Cardiac fibroblast (primary cell): Measurements from ENCODE around the gene RBM39.
"Not testable (repeated sequence)": the region's sequence is repeated elsewhere in the genome, so short reads cannot be mapped to it uniquely, and the experiment has no call there.

ENCODE experiments used
- DNase-seq, 2 donors: peaks; one replicate each; pipeline versions ENCODE4 v3.0.0 to v3.0.0-alpha.2; 2010; ENCODE audit warnings: low read depth in 2 of 2
- H3K4me3 ChIP-seq, 2 donors: replicated peaks in 1 of 2; 1 replicate in 1 of 2; 2 replicates in 1 of 2; pipeline ENCODE4 v1.5.1; 2011; ENCODE audit warnings: low read depth in 2 of 2, low read length in 2 of 2, mild to moderate bottlenecking in 2 of 2, moderate library complexity in 1 of 2
- TF ChIP-seq, protein P1 (sequence below): IDR thresholded peaks from one replicate; pipeline ENCODE4 v1.5.1; 2011; ENCODE audit warnings: low read depth, mild to moderate bottlenecking, low read length, inconsistent platforms

RBM39 gene

DNA sequence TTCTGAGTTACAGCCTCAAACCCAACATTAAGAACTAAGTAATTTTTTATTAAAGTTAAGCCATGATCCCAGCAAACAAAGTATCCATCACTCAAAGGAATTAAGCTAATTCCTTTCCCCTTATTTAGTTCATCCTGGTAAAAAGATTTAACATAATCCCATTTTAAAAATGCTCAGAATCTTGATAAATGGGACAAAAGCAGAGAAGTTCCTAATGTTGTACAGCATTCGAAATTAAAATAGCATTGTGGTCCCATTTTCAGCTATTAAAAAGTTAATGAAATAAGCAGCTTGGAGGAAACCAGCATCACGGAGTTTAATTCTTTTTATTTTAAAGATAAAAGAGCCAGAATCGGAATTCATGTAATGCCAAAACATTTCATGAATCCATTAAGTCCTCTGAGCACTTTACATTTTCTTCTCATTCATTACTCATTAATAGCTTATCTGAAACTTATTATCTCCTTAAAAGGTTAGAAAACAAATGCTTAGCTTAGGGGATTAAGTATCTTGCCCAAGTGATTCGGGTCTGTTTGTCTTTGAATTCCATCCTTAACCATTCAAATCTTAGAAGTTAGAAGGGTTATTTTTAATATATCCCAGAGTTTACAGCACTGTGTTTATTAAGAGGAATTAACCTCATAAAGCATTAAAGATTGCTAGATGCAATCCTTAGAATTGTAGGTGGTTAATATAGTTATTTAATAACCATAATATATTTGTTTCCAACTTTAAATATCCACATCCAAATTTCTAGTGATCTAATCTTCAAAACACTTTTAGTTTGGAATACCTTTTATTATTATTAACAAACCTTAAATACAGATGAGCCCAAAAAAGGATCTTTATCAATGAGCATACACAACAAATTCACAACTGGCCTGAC, 11.2 kb downstream of the RBM39 start:
- no peak for DNase-seq
- H3K4me3 ChIP-seq, result no peak overlapping the region
- TF ChIP-seq, protein P1, sequence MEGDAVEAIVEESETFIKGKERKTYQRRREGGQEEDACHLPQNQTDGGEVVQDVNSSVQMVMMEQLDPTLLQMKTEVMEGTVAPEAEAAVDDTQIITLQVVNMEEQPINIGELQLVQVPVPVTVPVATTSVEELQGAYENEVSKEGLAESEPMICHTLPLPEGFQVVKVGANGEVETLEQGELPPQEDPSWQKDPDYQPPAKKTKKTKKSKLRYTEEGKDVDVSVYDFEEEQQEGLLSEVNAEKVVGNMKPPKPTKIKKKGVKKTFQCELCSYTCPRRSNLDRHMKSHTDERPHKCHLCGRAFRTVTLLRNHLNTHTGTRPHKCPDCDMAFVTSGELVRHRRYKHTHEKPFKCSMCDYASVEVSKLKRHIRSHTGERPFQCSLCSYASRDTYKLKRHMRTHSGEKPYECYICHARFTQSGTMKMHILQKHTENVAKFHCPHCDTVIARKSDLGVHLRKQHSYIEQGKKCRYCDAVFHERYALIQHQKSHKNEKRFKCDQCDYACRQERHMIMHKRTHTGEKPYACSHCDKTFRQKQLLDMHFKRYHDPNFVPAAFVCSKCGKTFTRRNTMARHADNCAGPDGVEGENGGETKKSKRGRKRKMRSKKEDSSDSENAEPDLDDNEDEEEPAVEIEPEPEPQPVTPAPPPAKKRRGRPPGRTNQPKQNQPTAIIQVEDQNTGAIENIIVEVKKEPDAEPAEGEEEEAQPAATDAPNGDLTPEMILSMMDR, result no peak

DNA sequence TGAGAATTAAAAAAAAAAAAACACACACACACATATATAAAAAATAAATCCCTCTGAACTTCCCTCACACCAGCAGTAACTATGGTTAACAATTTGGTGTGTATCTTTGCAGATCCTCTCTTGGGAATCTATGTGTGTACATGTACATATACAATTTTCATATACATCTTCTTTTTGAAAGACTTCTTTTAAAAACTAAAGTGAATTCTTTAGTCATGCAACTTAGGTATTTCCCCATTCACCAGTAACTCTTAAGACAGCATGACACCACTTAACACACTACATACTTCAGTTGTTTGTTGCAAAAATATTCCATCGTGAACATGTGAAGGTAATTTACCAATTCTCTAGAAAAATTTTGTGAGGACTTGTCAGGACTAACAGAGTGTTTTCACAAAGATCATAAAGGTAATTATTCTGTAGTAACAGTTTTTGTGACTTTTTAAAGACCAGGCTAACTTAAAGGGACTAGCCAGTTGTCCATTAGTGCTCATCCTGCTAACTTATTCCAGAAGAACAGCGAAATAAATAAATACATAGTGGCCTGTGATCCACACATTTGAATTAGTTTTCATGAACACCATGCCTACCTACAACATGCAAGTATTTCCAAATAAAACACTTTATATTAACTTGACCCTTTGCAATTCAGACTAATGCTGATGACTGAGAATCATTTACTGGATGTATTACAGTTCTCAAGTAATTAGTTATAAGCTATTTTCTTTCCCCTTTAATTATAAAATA, 12.1 kb downstream of the RBM39 start:
- no peak overlapping the region for H3K4me3 ChIP-seq
- TF ChIP-seq, protein P1, result no peak

DNA sequence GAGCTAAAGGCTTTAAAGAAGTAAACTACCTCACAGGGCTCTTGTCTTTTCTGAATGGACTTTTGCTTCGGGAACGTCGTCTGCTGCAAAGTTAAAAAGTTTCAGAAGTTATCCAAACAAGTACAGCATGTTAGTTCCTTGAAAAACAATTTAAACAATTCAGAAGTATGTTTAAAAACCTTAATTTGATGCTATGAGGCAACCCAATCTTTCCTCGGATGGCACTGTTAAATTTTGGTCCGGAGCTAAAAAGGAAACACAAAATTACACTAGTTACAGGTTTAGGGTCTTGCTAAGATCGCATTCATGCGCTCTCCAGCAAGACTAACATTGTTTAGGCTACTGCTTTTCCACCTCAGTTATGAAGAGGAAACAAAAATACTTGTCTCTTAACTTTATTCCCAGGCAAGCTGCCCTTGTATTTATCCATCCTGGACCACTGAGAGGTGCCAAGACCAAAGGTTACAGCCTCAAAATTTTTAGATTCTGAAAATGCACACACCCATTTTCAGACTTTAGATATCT, 12.7 kb downstream of the RBM39 start:
- H3K4me3 ChIP-seq, result no peak overlapping the region
- no peak for DNase-seq
- TF ChIP-seq, protein P1, result no peak

More for the DNA sequence above, 12.1 kb downstream of the RBM39 start:
- no peak for DNase-seq

DNA sequence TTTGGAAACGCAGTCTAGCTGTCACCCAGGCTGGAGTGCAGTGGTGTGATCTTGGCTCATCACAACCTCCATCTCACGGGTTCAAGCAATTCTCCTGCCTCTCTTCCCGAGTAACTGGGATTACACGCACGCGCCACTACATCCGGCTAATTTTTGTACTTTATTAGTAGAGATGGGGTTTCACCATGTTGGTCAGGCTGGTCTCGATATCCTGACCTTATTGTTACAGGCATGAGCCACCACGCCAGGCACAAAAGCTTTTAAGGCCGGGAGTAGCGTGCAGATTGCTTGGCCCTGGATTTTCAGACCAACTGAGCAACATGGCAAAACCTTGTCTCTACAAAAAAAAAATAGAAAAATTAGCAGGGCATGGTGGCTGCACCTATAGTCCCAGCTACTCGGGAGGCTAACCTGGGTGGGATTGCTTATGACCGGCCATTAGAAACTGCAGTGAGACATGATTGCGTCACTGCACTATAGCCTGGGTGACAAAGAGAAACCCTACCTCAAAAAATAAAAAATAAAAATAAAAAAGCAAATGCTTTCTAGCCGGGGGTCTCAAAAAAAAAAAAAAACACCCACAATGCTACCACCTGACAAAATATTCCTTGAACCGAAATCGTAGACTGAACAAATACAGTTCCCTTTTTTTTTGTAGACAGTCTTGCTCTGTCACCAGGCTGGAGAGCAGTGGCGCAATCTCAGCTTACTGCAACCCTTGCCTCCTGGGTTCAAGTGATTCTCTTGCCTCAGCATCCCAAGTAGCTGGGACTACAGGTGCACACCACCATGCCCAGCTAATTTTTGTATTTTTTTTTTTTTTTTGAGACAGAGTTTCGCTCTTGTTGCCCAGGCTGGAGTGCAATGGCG, 15.0 kb downstream of the RBM39 start:
- TF ChIP-seq, protein P1, result no peak
- no peak for DNase-seq
- H3K4me3 ChIP-seq, result no peak overlapping the region

DNA sequence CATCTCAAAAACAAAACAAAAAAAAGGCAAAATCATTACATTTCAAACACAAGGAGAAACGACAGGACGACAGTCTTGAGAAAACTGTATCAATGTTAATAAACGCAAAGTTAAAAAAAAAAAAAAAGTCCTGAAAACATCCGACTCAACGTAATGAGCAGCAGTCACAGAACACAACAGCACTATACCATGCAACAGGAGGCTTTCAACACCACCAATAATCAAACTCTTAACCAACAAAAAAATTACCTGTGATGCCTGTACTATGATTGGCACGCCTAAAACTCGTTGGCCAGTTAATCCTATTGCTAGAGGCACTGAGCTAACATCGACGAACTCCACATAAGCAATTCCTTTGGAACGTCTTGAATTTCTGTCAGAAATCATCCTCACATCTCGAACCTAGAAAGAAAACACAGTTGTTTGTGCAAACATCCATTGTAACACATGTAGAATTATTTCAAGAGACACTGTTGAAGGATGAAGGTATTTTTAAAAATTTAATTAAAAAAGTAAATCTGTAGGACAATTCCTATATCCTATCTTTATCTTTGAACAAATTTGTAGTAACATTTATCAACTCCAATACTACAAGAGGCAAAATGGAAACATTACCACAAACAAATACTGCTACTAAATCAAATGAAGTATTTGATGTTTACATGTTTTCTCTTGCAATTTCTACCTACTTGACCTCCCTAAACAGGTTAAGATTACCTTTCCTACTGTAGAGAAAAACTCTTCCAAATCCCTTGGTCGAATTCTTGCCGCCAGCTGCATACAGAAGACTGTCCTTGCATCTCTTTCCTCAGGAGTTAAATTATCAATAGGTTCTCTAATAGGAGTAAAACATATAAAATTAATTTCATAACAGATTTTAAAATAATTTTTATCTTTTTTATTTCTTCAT, 17.5 kb downstream of the RBM39 start:
- TF ChIP-seq, protein P1, result no peak
- no peak overlapping the region for H3K4me3 ChIP-seq
- no peak for DNase-seq

DNA sequence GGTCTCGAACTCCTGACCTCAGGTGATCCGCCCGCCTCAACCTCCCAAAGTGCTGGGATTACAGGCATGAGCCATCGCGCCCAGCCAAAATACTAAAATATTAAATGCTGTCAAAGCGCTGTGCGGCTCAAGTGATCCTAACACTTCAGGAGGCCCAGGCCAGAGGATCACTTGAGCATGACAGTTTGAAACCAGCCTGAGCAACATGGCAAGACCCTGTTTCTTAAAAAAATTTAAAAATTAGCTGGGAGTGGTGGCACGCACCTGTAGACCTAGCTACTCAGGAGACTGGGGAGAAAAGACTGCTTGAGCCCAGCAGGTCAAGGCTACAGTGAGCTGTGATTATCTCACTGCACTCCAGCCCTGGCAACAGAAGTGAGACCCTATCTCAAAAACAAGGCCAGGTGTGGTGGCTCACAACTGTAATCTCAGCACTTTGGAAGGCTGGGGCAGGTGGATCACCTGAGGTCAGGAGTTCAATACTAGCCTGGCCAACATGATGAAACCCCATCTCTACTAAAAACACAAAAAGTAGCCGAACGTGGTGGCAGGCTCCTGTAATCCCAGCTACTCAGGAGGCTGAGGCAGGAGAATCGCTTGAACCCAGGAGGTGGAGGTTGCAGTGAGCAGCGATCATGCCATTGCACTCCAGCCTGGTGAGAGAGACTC, 18.3 kb downstream of the RBM39 start:
- H3K4me3 ChIP-seq, result not testable (repeated sequence)

DNA sequence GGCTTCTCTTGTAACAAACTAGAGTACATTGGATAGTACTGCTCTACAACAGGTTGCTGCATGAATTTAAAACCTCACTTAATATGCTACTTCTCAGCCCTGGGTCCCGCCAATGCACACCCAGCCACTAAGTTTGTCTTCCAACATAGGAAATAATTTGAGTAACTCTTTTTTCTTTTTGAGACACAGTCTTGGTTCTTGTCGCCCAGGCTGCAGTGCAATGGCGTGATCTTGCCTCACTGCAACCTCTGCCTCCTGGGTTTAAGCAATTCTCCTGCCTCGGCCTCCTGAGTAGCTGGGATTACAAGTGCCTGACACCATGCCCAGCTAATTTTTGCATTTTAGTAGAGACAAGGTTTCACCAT, 18.8 kb downstream of the RBM39 start:
- not testable (repeated sequence) for DNase-seq, H3K4me3 ChIP-seq

More for the DNA sequence above, 18.3 kb downstream of the RBM39 start:
- not testable (repeated sequence) for DNase-seq
